ENCODE measurements around the gene STUM. TPM values are rescaled to one million over a fixed set of nuclear protein-coding genes. Genes with fewer than 3 reads are reported as not detected.
A peak's percentile ranks its signal among the peaks of the same experiment; 100 is the strongest.

Gene STUM
- total and polyA plus RNA-seq, 2 experiments from 2014 or later, result 0.23 to 1.3 TPM

DNA sequence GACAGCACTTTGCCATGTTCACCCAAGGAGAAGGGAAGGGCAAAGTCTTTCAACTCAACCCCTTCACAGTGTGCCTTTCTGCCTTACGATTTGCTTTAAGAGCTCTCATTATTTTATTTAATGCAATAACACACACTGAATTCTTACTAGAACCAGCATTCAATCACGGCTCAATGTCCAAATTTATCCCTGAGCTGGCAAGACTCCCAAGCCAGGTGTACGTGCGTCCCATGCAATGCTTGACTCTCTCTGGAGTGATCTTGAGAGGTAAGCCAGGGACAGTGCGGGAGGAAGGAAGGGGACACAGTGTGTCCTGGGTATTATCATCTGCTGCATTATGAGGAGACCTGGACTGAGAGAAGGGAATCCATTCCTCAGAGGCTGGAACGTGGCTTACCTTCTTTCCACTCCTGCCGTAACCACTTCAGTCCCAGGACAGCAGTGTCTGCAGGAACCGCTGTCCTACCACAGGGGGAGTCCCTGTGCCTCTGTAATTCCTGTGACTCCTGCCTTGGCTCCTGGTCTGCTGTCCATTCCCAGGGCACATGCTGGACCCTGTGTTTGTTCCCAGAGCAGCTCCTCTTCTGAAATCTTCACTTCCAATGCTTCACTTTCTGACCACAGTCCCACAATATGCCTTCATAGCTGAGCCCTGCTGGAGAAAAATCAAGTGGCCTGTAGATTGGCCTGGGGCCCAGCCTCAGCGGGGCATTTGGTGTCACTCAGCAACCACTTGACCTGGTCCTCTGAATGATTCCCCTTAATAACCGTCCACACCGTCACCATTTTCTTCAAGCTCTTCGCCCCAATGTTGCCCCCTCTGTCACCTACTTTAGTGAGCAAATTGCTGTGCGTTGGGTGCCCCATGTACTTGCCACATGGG lies 28.6 kb upstream of the STUM start:
- H3K4me1 Mint-ChIP-seq, result peaks cover 16% of the 10 kb centered on the region
- no peaks in the 10 kb centered on the region for H3F3A ChIP-seq (replicated peaks; ENCODE audit: low read depth)
- H3K4me3 ChIP-seq, result no peak overlapping the region
- H3K4me3 Mint-ChIP-seq, result peak overlapping the region; percentile 10; the same call in 1 of the 3 replicates
- no peaks in the 10 kb centered on the region for H3K9me3 Mint-ChIP-seq
- H3K36me3 Mint-ChIP-seq (ENCODE audit: low read depth), result no peaks in the 10 kb centered on the region
- TF ChIP-seq CREB1 (CRISPR knock-in tag; IDR thresholded peaks at IDR 0.05; ENCODE audit: low read depth), result no peak
- peak; percentile 49 to 67 for TF ChIP-seq CTCF (conservative IDR thresholded peaks at IDR 0.05; ENCODE audit: low read depth in 2 of 2)
- TF ChIP-seq NANOG (IDR thresholded peaks at IDR 0.05; ENCODE audit: borderline replicate concordance), result no peak
- H3K36me3 ChIP-seq (ENCODE audit: insufficient read depth), result no peaks in the 10 kb centered on the region
- ATAC-seq, result peak; percentile 86
- H4K20me1 ChIP-seq (replicated peaks; ENCODE audit: insufficient read depth), result no peaks in the 10 kb centered on the region
- no peak overlapping the region for H3K27ac Mint-ChIP-seq
- no peaks in the 10 kb centered on the region for H3K79me2 ChIP-seq (replicated peaks; ENCODE audit: insufficient read depth)
- peak overlapping the region; percentile 52; the same call in 1 of the 2 replicates for H3K4me2 ChIP-seq
- peak; percentile 45 for DNase-seq (ENCODE audit: low spot score)
- no peak overlapping the region for H3K27ac ChIP-seq (ENCODE audit: low read depth)
- peak overlapping the region; percentile 66 for H2AFZ ChIP-seq
- peaks cover 17% of the 10 kb centered on the region for H3K4me1 ChIP-seq (ENCODE audit: insufficient read depth)
- H3K9me2 ChIP-seq (ENCODE audit: insufficient read depth), result no peaks in the 10 kb centered on the region
- H3K27me3 Mint-ChIP-seq (ENCODE audit: insufficient read depth, low read depth, poor library complexity), result peaks cover 2% of the 10 kb centered on the region
- no peaks in the 10 kb centered on the region for H3K27me3 ChIP-seq (ENCODE audit: insufficient read depth)

DNA sequence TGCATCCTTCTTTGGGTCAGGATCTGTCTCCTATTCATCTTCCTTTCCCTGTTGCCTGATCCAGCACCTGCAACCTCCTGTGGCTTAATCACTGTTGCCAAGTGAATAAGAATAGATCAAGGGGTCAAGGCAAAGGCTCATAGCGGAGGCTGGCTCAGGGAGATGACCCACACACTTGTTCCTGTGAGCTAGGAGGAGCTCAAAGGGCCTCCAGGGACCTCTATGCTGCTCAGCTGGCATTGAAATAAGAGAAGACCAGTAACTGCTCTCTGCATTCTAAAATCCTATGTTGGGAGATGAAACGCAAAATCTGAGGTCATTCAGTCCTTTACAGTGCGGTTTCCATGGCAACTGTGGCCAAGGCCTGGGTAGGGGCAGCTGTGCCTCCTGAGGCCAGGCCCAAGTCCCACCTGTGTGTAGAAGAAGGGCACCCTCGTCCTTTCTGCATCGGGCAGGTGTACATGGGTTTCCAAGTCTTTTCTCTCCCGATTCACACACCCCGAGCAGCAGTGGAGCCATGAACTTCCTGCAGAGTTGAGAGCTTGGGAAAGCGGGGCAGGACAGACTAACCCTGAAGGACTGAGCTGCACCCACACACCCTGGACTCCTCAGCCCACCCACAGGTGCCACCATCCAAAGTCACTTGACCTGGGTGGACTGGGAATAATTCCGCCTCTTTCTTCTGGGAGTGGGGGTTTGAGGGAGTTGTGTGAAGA lies 27.8 kb upstream of the STUM start:
- Histone ChIP-seq H2AFZ (0 out of 2 replicates have a peak overlapping the region, but pooled peaks have one; percentile 66), H3K79me2 (replicated peaks; ENCODE audit: insufficient read depth) (no peaks in the 10 kb centered on the region), H4K20me1 (replicated peaks; ENCODE audit: insufficient read depth) (no peaks in the 10 kb centered on the region), H3K36me3 (ENCODE audit: insufficient read depth) (no peaks in the 10 kb centered on the region), H3K4me1 (ENCODE audit: insufficient read depth) (peaks cover 17% of the 10 kb centered on the region), H3K27ac (ENCODE audit: low read depth) (no peak overlapping the region), H3K4me3 (no peak overlapping the region), H3K9me2 (ENCODE audit: insufficient read depth) (no peaks in the 10 kb centered on the region), H3K27me3 (ENCODE audit: insufficient read depth) (no peaks in the 10 kb centered on the region), H3K4me2 (peak overlapping the region; percentile 52; the same call in 1 of the 2 replicates), H3F3A (replicated peaks; ENCODE audit: low read depth) (no peaks in the 10 kb centered on the region)
- Mint-ChIP-seq H3K27me3 (ENCODE audit: insufficient read depth, low read depth, poor library complexity) (peaks cover 4% of the 10 kb centered on the region), H3K4me3 (peak overlapping the region; percentile 10; the same call in 1 of the 3 replicates), H3K9me3 (no peaks in the 10 kb centered on the region), H3K36me3 (ENCODE audit: low read depth) (no peaks in the 10 kb centered on the region), H3K27ac (no peak overlapping the region), H3K4me1 (peaks cover 16% of the 10 kb centered on the region)
- TF ChIP-seq ZNF462 (CRISPR knock-in tag; IDR thresholded peaks at IDR 0.05) (peak; percentile 88), EZH2 (IDR thresholded peaks at IDR 0.05; ENCODE audit: low read depth, unreplicated experiment) (no peak)
- ATAC-seq (peak; percentile 84), DNase-seq (ENCODE audit: low spot score) (peak; percentile 68)
